Measurements from ENCODE around the gene PCDHGA8.

- TF ChIP-seq POLR2A (IDR thresholded peaks at IDR 0.05) (no peak), CTCF (IDR thresholded peaks at IDR 0.05) (peak in 2 of 3 experiments; percentile 6 to 20)
Observed at GRCh38 chr5:141430332-141431113, 38.1 kb downstream of the PCDHGA8 start, which contains the start of gene PCDHGA12.
